Activated effector memory CD4-positive, alpha-beta T cell treated with Interleukin-2 at 50 U/mL for 16 hours (primary cell): ENCODE measurements around the gene WNT3.

Source experiments
- DNase-seq: peaks from one replicate; pipeline ENCODE4 v3.0.0-alpha.2; 2020

WNT3 gene

GRCh38 chr17:46727572-46728348 lies 90.7 kb downstream of the WNT3 start:
- no peak for DNase-seq

- no peak for DNase-seq
Observed at GRCh38 chr17:46726206-46726605, 92.3 kb downstream of the WNT3 start.

DNA sequence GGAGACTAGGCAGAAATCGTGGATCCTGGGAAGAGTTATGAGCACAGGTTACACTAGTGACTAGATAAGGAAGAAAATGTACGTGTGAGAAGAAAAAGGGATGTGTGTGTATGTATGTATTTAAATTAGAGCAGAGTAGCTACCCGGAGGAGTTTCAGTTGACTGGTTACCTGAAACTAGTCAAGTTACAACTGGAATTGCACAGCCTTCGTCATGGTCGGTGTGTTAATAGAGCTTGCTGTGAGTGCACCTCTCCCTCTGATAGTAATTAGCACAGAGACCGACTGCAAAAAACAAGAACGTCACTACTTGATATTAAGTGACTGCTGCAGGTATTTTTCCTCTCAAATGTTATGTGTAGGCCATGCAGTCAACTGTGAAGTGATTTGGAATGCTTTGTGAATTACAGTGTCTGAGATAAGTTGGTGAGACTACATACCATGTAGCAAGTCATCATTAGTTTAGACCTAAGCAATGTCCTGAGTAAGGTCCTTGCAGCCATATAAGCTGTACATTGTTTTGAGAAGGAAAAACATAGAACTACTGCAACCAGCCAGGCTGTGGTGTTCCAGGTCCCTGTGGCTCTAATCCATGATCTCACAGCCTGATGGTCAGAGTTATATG lies 95.7 kb downstream of the WNT3 start:
- DNase-seq = no peak

DNA sequence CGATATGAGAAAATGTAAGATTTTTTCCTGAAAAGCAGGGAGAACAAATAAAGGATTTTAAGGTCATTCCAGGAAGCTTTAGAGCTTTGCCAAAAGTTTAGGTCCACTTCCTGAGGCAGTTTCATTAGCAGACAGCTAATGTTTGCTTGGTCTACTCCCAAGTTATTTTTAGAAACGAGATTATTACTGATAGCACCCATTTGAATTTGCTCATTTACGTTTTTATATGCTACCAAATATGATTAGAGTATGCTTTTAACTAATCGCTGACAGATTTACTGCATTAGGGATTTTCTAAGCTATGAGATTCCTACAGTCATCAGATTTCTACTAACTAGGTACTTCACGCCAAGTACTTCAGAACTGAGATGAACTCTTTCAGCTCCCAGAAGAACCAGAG lies 98.1 kb downstream of the WNT3 start:
- DNase-seq = no peak

DNA sequence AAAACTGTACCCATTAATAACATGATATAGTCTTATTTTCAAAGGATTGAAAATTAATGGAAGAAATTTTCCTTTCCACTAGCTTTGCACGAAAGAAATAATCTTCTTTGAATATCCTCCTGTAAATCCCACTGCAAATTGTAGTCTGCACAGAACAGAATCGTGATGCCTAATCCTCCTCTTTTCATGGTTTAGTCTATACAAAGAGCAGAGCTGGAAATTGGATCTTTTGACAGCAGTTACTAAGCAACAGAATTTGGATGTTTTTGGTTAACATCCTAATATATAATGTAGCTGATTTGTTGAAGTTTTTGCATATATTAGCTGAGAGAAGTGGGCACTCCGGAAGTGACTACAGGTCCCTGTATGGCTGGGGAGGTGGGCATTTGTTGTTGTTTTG lies 98.6 kb downstream of the WNT3 start:
- no peak for DNase-seq

DNA sequence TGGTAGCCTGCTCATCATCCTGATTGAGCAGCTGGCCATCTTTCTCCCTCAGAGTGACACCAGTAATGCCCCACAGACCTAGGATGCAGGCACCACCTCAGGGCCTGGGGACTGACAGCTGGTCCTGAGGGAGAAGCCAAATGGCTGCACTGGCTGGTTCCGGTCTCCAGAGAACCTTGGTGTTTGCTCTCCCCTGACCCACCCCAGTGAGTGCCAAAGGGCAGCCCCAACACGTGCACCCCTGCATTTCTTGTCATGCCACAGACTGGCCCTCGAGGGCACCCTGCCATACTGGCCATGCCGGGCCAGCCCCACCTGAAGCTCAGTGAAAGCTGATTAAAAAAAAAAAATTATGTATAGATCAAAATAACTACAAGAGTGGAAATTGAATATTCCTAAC lies 100.5 kb downstream of the WNT3 start:
- DNase-seq = no peak
